NCI-H146 treated with DMSO at 0.1 percent for 48 hours (cell line): Measurements from ENCODE around the gene RBCK1.

Source experiments
- DNase-seq: peaks from one replicate; lab custom pipeline; 2025; ENCODE audit not compliant: unreplicated experiment; lab: John Stamatoyannopoulos, UW

The RBCK1 gene

DNA sequence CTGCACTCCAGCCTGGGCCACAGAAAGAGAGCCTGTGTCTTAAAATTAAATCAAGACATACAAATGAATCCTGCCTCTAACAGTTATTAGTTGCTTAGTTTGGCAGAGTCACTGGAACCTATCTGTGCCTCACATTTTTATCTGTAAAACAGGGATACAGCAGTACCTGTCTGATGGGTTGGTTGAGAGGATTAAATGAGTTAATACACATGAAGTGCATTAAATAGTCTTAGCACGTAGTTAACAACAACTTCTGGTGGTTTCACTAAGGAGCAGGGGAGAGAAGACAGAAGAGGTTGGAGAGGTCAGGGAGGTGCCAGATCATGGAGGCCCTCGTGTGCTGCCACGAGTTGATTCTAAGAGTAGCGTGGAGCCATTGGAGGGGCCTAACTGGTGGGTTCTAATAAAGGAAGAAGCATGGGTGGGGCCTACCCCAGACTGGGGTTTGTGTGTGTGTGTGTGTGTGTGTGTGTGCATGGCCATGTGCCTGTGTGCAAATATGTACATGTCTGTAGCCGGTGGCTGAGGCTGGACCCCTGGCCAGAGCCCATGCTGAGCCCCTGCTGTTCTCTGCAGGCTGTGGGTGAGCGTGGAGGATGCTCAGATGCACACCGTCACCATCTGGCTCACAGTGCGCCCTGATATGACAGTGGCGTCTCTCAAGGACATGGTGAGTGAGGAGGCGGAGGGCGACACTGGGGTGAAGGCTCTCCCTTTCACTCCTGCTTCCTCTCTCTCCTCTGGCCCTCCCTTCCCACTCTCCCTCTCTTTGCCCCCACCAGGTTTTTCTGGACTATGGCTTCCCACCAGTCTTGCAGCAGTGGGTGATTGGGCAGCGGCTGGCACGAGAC is 9.1 kb downstream of the RBCK1 start:
- no peak for DNase-seq

DNA sequence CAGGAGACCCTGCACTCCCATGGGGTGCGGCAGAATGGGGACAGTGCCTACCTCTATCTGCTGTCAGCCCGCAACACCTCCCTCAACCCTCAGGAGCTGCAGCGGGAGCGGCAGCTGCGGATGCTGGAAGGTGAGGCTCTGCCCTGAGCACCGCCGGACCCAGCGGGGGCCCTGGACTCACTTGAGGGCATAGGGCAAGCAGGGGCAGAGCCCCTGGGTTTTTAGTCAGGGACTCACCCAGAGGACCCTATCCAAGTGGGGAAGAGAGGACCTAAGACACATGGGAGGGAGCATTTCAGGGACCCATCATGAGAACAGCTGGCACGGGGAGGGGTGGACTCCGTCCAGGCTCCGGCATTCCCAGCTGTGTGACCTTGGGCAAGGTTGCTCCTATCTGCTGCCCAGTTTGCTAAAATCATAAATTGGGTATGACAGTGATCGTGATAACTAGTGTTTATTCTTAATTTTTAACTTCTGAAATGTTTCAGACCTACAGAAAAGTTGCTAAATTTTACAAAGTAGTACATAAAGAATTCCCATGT is 9.8 kb downstream of the RBCK1 start:
- DNase-seq: no peak

DNA sequence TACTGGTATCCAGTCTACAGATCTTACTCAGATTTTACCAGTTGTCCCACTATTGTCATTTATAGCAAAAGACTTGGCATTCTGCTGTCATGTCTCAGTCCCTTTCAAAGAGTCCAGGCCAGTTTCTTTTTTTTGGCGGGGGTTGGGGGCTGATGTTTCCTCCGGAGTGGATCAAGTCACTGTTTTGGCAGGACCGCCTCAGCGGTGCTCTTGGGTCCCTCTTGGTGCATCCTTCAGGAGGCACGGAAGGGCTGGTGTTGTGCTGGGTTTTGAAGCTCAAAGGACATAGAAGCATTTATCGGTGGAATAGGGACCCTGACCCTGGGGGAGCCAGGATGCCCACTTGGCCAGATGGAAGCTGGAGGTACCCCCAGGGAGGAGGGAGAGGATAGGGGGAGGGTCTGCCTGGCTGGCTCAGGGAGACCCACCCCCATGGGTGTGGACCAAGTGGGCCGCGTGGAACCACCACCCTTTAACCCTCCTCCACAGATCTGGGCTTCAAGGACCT is 10.8 kb downstream of the RBCK1 start:
- DNase-seq: no peak

- DNase-seq: peak; percentile 94
These were observed 11.6 kb downstream of the RBCK1 start for GRCh38 chr20:419556-420165.

DNA sequence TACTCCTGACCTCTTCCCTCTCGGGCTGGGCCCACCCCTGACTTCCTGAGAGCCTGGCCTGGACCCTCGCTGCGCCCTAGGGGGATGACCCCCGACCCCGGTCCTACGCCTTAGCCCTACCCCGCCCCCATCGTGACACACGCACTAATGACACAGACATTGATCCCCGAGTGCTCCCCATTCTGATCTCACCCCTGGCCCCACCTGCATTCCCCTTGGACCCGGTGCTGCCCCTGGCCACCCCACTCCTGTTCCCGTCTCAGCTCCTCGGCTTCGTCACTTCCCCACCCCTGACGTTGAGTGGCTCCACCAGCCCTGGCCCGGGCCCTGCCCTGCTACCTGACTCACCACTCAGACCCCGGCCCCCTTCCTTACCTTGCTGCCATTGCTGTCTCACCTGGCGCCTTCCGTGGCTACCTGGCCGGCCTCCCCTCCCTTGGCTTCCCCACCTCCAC is 12.1 kb downstream of the RBCK1 start:
- no peak for DNase-seq

- DNase-seq: no peak
These were observed 12.8 kb downstream of the RBCK1 start for GRCh38 chr20:420721-421574.

- DNase-seq: no peak
These were observed 13.7 kb downstream of the RBCK1 start for GRCh38 chr20:421685-422250.

- DNase-seq: no peak
These were observed 18.5 kb downstream of the RBCK1 start for GRCh38 chr20:426566-426965.

GRCh38 chr20:427401-427800 is 19.3 kb downstream of the RBCK1 start:
- no peak for DNase-seq

GRCh38 chr20:427849-428657 is 20.0 kb downstream of the RBCK1 start:
- no peak for DNase-seq

DNA sequence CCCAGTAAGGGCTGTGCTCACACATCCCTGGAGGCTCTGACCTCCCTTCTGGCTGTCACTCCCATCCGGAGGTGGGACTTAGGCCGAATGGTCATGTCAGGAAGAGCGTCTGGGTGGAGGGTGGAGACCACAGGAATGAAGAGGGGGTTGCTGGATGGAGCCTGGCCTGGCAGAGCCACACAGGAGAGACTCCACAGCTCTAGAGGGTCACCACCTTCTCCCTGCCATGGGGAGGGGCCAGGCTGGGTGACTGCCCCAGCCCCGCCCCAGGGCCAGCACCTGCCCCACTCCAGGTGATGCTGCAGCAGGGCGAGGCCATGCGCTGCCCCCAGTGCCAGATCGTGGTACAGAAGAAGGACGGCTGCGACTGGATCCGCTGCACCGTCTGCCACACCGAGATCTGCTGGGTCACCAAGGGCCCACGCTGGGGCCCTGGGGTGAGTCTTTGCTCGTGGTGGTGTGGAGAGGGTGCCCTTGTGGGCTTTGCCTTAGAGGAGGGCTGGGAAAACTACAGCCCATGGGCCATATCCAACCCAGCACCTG is 20.6 kb downstream of the RBCK1 start:
- no peak for DNase-seq

DNA sequence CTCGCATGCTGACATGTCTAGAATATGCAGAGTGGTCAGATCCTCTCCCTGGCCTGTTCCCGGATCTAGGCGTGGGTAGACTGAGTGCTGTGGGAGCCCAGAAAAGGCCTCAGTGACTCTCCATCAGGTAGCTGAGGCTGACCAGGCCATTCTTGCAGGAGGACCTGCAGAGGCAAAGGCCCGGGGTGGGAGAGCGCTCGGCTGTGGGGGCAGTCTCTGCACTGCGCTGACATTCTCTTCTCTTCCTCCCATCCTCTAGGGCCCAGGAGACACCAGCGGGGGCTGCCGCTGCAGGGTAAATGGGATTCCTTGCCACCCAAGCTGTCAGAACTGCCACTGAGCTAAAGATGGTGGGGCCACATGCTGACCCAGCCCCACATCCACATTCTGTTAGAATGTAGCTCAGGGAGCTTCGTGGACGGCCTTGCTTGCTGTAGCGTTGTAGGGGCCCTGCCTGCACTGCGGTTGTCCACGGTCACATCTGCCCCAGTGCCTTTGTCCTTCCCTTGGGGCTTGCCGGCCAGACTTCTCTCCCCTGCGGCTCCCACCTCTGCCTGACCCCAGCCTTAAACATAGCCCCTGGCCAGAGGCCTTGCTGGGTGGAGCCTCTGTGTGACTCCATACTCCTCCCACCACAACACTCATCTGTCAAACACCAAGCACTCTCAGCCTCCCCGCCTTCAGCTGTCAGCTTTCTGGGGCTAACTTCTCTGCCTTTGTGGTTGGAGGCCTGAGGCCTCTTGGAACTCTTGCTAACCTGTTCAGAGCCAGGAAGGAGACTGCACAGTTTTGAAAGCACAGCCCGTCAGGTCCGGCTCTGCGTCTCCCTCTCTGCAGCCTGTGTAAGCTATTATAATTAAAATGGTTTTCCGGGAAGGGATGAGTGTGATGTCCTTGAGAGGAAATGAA is 22.2 kb downstream of the RBCK1 start:
- DNase-seq: no peak

GRCh38 chr20:431012-431904 is 23.2 kb downstream of the RBCK1 start:
- DNase-seq: peak; percentile 8

GRCh38 chr20:432208-432607 is 24.1 kb downstream of the RBCK1 start:
- DNase-seq: no peak

- no peak for DNase-seq
These were observed 24.7 kb downstream of the RBCK1 start for GRCh38 chr20:432677-433299.

DNA sequence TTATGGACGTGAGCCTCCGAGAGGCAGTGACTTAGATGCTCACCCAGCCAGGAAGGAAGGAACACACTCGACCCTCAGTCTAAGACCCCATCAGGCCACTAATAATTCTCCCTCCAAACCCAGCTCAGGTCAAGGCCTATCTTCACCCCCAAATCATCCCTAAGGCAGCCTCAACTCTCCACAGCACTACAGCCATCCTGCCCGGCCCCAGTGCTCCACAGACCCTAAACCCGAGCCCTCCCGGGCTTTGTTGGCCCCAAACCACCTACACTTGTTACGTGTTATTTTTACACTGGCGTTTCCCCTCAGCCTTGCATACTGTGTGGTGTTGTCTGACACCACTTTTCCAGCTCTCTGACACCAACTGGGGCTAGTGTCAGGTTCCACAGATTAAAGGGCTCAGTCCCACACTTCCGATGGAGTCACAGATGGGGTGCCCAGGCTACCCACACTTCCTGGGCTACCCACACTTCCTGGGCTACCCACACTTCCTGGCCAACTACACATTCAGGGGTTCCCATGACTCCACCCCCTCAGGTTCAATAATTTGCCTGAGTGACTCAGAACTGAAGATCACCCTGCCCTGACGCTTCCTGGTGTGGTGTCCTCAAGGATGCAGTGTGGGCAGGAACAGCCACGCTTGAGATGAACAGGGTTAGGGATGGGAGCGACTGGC is 25.3 kb downstream of the RBCK1 start:
- DNase-seq: no peak

GRCh38 chr20:434221-434620 is 26.1 kb downstream of the RBCK1 start:
- no peak for DNase-seq
